BE2C (cell line): ENCODE measurements around the gene APLF.

Experiments used
- DNase-seq: peaks from one replicate; pipeline ENCODE4 v3.0.0-alpha.2; 2020
- H3K27me3 ChIP-seq: fragments of 250-450 bp; sonication (Bioruptor Pico); 2 replicates; pipeline ENCODE4 v1.5.1; 2020; ENCODE audit warnings: mild to moderate bottlenecking
- H3K36me3 ChIP-seq: fragments of 250-450 bp; sonication (Bioruptor Pico); 2 replicates; pipeline ENCODE4 v1.5.1; 2020; ENCODE audit warnings: mild to moderate bottlenecking
- H3K4me1 ChIP-seq: fragments of 250-450 bp; sonication (Bioruptor Pico); 2 replicates; pipeline ENCODE4 v1.5.1; 2020
- H3K4me3 ChIP-seq: 2 replicates; pipeline ENCODE4 v1.5.1; 2011; ENCODE audit warnings: low read depth, low read length
- H3K9me3 ChIP-seq: fragments of 250-450 bp; sonication (Bioruptor Pico); 2 replicates; pipeline ENCODE4 v1.5.1; 2020
- CTCF ChIP-seq: IDR thresholded peaks from 2 replicates; pipeline ENCODE4 v1.5.1; 2012; ENCODE audit warnings: mild to moderate bottlenecking, low read depth, low read length

The APLF gene

DNA sequence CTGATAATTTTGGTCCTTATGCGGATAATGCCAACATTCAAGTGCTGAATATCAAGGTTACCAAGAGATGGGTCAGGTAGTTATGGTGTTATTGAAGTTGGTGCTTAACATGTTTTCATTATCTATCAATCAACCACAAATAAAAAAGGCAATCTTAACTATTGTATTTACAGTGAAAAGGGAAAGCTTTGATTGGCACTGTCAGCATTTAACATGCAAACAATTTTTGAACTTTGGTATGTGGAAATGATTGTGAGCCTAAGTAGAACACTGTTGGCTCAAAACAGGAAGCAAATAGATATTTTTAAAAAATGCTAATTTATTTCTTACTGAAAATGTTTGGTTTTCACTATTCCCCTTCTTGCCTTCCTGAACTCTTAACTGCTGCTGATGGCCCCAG, 21.9 kb downstream of the APLF start:
- Histone ChIP-seq H3K36me3 (no peaks in the 10 kb centered on the region), H3K4me3 (no peak overlapping the region), H3K9me3 (no peaks in the 10 kb centered on the region), H3K27me3 (no peaks in the 10 kb centered on the region), H3K4me1 (no peaks in the 10 kb centered on the region)
- no peak for TF ChIP-seq CTCF
- no peak for DNase-seq

GRCh38 chr2:68491582-68491981, 24.2 kb downstream of the APLF start:
- TF ChIP-seq CTCF: no peak
- Histone ChIP-seq H3K4me1 (no peaks in the 10 kb centered on the region), H3K36me3 (no peaks in the 10 kb centered on the region), H3K9me3 (no peaks in the 10 kb centered on the region), H3K27me3 (no peaks in the 10 kb centered on the region), H3K4me3 (no peak overlapping the region)
- DNase-seq: no peak

DNA sequence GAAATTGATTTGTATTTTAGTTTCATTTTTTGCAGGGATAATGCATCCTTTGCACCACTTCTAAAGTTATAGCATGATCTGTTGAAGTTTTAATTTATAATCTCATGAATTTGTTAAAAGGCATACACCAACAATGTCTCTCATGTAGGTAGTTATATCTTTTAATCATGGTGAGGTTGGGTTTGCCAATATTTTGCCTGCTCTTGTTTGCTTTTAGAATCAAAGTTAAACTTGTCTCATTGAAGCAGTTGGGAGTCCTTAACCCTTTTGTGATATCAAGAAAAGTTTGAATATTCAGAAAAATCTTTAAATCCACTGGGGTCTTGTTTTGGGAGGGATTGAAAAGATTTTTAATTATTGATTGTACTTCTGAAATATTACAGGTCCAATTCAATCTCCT, 31.7 kb downstream of the APLF start:
- Histone ChIP-seq H3K27me3 (no peaks in the 10 kb centered on the region), H3K36me3 (no peaks in the 10 kb centered on the region), H3K4me3 (no peak overlapping the region), H3K4me1 (no peaks in the 10 kb centered on the region), H3K9me3 (no peaks in the 10 kb centered on the region)
- no peak for DNase-seq
- no peak for TF ChIP-seq CTCF

- H3K4me3 ChIP-seq: no peak overlapping the region
- TF ChIP-seq CTCF: no peak
Observed at GRCh38 chr2:68500649-68501048, 33.3 kb downstream of the APLF start.

DNA sequence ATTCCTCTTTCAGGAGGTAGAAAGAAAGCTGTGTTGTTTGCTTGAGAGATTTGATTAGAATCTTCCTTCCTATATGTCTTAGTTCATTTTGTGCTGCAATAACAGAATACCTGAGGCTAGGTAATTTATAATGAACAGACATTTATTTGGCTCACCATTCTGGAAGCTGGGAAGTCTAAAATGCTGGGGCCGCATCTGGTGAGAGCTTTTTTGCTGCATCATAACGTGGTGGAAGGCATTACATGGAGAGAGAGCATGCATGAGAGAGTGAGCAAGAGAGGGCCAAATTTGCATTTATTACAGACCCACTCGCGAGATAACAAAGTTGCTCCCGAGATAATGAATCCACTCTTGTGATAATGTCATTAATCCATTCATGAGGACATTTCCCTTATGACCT, 34.4 kb downstream of the APLF start:
- TF ChIP-seq CTCF: no peak
- H3K4me3 ChIP-seq: no peak overlapping the region
- H3K4me1 ChIP-seq: no peaks in the 10 kb centered on the region

More at GRCh38 chr2:68500649-68501048, 33.3 kb downstream of the APLF start:
- no peak for DNase-seq
- Histone ChIP-seq H3K4me1 (no peaks in the 10 kb centered on the region), H3K9me3 (no peaks in the 10 kb centered on the region), H3K27me3 (no peaks in the 10 kb centered on the region), H3K36me3 (no peaks in the 10 kb centered on the region)

GRCh38 chr2:68505603-68506159, 38.3 kb downstream of the APLF start:
- no peak for DNase-seq
- Histone ChIP-seq H3K9me3 (no peaks in the 10 kb centered on the region), H3K4me1 (no peaks in the 10 kb centered on the region), H3K27me3 (no peaks in the 10 kb centered on the region), H3K4me3 (no peak overlapping the region), H3K36me3 (no peaks in the 10 kb centered on the region)
- no peak for TF ChIP-seq CTCF

More for the DNA sequence above, 34.4 kb downstream of the APLF start:
- Histone ChIP-seq H3K36me3 (no peaks in the 10 kb centered on the region), H3K9me3 (no peaks in the 10 kb centered on the region), H3K27me3 (no peaks in the 10 kb centered on the region)
- no peak for DNase-seq
